HTERT RPE-1 (cell line): Measurements from ENCODE around the gene ZNF597.

ENCODE experiments used
- in situ Hi-C: fragments of 300-500 bp; cut with MboI; formaldehyde crosslinking; loops from 4 replicates; pipeline ENCODE4 v1.14.3; 2020; ENCODE audit warnings: low sequenced_read_pairs

ZNF597 gene

GRCh38 chr16:3457434-3458252 is 14.3 kb upstream of the ZNF597 start:
- in situ Hi-C loops = no loop called here

- in situ Hi-C loops = no loop called here
Observed at GRCh38 chr16:3454631-3455147, 11.4 kb upstream of the ZNF597 start.

GRCh38 chr16:3454093-3454492 is 10.8 kb upstream of the ZNF597 start:
- in situ Hi-C loops = no loop called here

GRCh38 chr16:3444032-3444388 is 706 bp upstream of the ZNF597 start:
- in situ Hi-C loops = no loop called here

- in situ Hi-C loops = no loop called here
Observed at GRCh38 chr16:3439637-3440036, 3.7 kb downstream of the ZNF597 start.

- in situ Hi-C loops = no loop called here
Observed at GRCh38 chr16:3434373-3434772, 8.9 kb downstream of the ZNF597 start.

- in situ Hi-C loops = no loop called here
Observed at GRCh38 chr16:3431779-3432219, 11.5 kb downstream of the ZNF597 start.

- in situ Hi-C loops = no loop called here
Observed at GRCh38 chr16:3413730-3414379, 29.4 kb downstream of the ZNF597 start.

GRCh38 chr16:3408561-3409197 is 34.6 kb downstream of the ZNF597 start:
- in situ Hi-C loops = no loop called here

- in situ Hi-C loops = no loop called here
Observed at GRCh38 chr16:3401719-3402397, 41.4 kb downstream of the ZNF597 start.

GRCh38 chr16:3400779-3401688 is 42.3 kb downstream of the ZNF597 start, which contains the start of the genes ZNF174 and ZSCAN32:
ZNF174 (plus strand) TSS chr16:3401215; CDS start chr16:3402005, 790 bp downstream.
ZSCAN32 (minus strand) TSS chr16:3401004; CDS start chr16:3397557, 3,447 bp downstream.
- in situ Hi-C loops = no loop called here

GRCh38 chr16:3400446-3400778 is 42.9 kb downstream of the ZNF597 start:
- in situ Hi-C loops = no loop called here

GRCh38 chr16:3389663-3390338 is 53.5 kb downstream of the ZNF597 start:
- in situ Hi-C loops = no loop called here

- in situ Hi-C loops = no loop called here
Observed at GRCh38 chr16:3388325-3388724, 55.0 kb downstream of the ZNF597 start.

GRCh38 chr16:3383045-3383448 is 60.3 kb downstream of the ZNF597 start:
- in situ Hi-C loops = no loop called here
